NCI-H2171 (cell line): Measurements from ENCODE around the gene RGS17.
"Not testable (repeated sequence)": the region's sequence is repeated elsewhere in the genome, so short reads cannot be mapped to it uniquely, and the experiment has no call there.

Source experiments
- DNase-seq: peaks from one replicate; lab custom pipeline; 2025; lab: John Stamatoyannopoulos, UW

The RGS17 gene

DNA sequence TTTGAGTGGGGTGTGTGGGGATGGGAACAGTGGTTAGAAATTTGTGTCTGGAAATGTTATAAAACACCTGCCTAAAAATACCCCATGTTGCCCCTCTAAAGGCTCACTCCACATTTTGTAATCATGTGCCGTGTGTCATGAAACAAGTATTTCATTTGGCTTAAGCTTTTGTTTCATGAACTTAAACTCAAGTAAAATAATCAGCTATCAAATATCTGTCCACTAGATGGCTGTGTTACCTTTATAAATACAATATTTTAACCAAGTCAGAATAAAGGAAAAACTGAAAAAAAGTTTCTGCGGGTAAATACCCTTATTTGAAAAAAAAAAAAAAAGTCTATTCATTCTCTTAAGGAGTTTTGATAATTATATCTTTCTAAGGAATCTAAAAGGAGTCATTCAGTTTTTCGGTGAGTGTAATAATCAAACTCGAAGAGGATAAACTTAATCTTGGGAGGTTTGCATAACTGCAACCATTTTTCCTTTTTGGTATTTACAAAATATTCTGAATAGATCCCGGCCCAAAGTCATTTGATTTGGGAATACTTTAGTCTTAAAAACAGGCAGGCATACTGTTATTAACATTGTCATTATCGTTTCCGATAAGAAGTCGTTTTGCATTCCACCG is 98.7 kb downstream of the RGS17 start:
- no peak for DNase-seq

DNA sequence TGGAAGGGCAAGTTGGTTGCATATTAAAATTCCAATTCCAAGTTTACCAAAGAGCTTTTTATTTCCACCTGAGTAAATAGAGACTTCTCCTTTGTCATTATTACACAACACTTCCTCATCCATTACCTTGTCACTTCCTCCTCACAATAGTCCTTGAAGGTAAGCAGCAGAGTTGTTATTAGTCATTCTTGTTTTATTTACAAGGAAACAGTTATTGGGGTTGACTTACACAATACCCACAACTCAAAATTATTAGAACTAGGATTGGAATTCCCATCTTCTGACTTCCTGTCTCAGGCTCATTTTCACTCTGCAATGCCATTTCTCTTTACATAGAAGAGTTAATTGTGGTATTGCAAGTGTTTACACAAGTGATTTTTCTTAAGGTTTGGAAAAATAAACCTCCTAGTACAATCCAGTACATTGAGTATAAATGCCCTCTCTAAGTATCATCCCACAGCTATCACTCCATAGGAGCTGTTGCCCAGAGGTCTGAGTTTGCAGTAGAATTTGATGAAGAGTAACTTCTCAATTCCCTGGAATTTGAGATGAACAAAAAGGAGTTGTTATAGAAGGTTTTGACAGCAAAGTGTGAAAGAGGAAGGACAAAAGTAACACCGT is 99.6 kb downstream of the RGS17 start:
- DNase-seq = no peak

DNA sequence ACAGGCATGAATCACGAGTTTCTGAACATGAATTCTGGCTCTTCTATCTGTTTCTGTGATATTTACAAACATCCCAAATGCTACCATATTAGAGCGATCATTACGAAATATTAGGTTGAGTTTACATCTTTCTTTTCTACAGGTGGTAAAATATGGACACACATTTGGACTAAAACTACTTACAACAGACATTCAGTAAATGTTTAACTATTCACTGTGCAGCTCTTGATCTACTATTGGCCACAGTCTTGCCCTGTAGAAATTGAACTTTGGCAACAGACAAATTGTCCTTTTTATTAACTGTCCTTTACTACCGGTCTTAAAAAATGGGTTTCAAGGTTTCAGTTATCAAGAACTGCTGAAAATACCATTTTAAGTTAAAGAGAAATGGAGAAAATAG is 102.1 kb downstream of the RGS17 start:
- no peak for DNase-seq

DNA sequence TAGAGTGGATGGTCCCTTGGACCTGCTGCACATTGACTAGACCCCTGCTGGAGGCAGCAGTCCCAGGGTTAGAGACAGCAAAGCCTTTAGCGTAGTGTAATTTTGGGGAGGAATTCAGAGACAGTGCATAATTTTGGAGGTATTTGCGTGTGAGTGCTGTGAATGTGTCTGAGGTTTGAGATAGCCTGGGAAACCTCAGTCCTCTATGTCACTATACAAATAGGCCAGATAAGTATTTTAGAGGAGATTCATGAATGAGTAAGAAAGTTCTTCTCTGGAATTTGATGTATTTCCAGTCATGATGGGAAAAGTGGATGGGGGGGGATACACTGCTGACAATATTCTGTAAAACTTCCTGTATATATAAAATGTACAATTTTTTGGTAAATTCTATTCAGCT is 102.8 kb downstream of the RGS17 start:
- no peak for DNase-seq

DNA sequence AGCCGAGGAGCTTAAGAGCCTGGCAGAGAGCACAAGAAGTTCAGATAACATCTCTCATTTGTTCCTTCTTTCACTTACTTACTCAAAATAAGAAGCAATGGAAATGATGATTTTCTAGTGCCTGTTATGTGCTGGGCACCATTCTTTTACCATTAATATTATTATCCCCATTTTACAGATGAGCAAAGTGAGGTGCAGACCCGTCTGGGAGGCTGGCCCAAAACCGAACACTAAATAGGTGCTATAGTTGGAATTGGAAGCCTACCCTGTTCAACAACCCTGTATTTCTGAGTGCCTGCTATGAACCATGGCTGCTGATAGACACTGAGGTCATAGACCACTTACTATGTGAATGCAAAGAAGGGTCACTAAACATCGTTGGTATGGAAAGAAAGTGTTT is 103.6 kb downstream of the RGS17 start:
- DNase-seq = no peak

DNA sequence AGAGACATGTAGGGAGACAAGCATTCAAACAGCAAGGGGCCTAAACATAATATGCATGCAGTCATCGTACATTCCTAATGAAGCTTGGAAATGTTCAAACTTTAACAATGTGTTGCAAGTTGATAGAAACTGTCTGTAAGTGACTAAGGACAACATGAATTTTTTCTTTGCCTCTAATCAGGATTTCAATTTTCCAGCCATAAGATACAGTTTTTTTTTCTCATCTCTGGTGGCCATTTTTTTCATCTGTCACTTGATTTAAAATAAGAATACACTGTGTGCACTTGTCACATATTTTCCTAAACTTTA is 106.4 kb downstream of the RGS17 start:
- DNase-seq = no peak

DNA sequence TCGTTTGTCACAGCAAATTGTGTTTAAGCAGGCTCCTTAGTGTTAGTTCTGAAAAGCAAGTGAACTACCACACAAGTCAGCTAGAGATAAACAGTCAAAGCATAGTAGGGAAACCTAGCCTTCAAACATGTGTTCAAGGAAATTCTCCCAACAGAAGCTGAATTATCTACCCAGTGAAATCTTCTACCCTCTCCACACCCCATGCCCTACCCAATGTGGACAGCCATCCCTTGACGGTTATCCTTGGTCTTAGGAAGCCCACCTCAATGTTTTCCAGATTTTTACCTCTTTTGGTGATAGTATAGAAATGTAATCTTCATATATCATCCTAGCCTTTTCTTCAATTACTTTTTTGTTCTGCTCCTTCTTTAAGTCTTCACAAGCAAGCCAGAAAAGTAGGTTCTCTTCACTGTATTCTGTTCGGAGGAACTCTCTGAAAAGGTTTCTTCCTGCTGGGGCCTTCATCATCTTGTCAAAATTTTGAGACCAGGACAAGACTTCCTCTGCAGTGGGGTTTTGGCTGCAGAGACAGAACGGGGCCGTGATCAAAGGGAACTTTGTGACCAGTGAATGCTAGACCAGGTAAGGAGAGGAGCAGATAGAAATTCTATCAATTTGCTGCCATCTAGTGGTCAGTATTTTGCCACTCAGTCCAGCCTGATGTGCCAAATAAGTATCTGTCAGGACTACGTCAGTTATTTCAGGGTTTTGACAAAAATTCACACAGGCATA is 106.9 kb downstream of the RGS17 start:
- peak; percentile 29 for DNase-seq

DNA sequence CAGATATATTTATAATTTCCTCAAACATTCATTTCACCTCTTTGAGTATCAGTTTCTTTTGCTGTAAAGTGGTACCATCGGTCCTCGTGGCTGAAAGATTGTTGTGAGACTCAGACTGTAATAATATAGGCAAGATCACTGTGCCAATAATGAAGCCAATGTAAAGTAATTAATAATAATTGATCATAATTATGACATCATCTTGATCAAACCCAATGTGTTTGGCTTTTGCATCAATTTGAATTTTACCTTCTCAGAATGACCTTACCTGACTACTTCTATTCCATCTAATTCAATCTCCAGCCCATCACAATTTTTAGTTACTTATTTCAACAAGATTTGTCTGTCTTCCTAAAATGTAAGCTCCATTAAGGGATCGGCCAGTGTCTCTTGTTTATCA is 112.7 kb downstream of the RGS17 start:
- DNase-seq = no peak

DNA sequence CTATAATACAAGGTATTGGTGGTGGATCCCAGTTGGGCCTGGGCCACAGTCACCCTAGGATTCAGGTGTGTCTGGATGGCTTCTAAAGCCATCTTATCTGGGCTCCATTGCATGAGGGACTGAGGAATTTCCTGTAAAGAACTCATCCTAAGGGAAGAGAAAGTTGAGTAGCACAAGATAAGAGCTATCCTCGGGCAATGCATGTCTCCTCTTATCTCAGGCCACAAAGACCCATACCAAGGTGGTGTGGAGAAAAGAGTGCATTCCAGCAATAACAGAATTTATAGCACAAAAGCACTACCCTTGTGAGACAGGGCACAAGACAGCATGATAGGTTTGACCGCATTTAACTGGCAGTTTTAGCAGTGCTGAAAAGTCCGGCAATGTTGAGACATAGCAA is 114.2 kb downstream of the RGS17 start:
- DNase-seq = no peak

DNA sequence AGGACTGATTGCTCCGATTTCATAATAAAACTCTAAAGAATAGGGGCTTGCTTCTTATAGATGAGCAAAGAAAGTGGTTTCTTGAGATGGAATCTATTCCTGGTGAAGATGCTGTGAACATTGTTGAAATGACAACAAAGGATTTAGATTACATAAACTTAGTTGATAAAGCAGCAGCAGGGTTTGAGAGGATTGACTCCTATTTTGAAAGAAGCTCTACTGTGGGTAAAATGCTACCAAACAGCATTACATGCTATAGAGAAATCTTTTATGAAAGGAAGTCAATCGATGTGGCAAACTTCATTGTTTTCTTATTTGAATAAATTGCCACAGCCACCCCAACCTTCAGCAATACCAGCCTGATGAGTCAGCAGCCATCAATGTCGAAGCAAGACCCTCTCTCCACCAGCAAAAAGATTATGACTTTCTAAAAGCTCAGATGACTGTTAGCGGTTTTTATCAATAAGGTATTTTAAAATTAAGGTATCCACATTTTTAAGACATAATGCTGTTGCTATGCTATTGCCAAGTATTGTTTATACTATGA is 115.9 kb downstream of the RGS17 start:
- no peak for DNase-seq

DNA sequence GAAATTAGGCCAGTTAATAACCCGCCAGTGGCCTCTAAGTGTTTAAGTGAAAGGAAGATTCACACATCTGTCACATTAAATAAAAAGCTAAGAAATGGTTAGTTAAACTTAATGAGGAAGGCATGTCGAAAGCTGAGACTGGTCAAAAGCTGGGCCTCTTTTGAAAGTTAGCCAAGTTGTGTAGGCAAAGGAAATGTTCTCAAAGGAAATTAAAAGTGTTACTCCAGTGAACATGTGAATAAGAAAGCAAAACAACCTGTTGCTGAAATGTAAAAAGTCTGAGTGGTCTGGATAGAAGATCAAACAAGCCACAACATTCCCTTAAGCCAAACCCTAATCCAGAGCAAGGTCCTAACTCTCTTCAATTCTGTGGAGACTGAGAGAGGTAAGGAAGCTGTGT is 117.6 kb downstream of the RGS17 start:
- DNase-seq = no peak

DNA sequence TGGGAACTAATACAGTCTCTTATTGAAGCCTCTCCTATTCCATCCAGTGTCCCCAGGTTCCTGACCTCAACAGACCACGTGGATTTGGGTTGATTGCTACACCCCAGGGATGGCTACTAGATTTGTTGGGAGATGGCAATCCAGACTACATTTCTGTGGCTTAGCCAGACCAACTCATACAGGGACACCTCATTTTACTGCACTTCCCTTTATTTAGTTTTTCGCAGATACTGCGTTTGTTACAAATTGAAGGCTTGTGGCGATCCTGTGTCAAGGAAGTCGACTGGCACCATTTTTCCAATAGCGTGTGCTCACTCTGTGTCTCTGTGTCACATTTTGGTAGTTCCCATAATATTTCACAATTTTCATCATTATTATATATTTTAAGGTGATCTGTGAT is 118.2 kb downstream of the RGS17 start:
- no peak for DNase-seq

DNA sequence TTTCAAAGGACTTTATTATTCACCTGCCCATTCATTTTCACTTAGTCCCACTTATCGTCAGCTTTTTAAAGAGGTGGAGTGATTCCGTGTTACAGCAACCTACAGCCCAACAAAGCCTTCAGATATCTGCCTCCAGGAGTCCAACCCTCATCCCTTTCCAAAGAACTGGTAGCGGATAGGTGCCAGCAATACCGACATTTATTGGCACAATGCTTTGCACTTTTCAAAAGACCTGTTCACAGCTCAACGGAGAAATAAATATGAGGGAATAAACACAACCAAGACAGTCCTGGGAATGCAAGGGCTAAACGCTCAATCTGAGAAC is 127.8 kb downstream of the RGS17 start:
- DNase-seq = no peak

DNA sequence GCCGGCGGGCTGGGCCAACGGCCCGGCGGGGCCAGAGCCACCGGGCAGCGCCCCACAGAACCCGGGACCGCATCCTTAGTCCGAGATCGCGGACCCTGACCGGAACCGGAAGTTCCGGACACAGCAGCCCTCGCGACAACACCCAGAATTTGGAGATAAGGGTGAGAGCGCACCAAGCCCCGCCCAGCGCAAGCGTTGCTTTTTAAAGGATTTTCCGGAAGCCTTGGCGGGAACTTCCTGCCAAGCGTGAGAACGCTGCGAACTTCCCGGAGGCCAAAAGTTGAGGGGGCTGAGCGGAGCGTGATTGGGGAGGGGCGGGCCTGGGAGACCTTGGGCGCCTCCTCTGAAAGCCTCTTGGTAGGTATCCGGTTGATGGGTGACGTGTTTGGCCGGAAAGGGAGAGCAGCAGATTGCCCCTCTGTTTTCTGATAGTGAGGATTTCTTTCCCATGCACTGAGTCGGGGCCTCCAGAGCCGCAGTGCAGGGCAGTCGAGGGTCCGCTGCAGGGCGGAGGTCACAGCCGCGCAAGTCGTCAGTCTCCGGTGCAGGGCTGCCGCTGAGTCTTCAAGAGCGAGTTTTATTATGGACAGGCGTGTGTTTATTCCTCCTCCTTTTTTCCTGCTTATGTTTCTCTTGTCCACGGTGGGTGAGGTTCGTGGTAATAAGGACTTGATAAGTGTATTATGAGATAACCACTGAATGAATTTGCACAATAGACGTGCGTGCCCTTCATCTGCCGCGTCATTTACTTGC is 128.3 kb downstream of the RGS17 start, which contains the start of gene MTRF1L:
Gene MTRF1L (minus strand): TSS at position 97 of the 753 bp plus-strand sequence. CDS start 24 bp downstream, at position 73.
- DNase-seq = peak; percentile 95

DNA sequence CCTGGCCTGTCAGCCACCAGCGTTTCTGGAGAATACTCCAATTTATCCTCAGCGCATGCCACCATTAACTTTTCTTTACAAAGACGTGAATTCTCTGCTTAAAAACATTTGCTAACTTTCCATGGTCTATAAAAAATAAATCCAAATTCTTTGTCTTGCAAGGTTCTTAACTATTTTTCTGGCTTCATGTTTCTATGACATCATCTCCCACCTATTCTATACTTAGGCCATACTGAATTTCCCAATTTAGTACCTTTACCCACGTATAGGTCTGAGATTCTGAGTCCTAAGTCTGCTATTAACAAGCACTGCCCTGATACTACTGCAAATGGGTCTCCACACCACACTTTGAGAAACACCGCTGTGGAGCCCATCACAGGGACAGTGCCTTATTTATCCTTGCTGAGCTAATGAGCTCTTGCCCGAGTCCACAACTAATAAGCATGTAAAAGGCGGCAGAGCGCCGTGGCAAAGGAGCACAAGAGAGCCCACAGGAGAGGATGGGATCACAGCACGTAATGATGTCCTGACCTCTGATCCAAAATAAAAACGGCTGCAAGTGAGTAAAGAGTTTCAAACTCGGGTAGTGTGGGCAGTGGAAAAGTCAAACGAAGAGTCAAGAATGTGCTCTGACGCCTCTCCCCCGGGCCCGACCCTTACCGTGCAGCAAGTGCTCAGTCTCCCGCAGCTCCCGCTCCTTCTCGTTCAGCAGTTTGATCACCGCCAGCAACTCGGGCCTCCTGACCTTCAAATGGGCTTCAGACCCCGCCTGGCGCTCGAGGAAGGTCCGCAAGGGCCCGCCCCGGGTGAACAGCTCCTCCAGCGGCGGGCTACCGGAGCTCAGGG is 129.1 kb downstream of the RGS17 start:
- no peak for DNase-seq

DNA sequence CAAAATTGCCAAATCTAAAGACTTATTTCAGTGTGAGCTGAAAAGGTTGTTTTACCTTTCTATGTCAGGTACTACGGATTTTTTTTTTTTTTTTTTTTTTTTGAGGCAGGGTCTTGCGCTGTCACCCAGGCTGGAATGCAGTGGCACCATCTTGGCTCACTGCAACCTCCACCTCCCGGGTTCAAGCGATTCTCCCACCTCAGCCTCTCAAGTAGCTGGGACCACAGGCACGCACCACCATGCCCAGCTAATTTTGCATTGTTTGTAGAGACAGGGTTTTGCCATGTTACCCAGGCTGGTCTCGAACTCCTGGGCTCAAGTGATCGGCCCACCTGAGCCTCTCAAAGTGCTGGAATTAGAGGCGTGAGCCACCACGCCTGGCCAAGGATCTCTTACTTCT is 130.3 kb downstream of the RGS17 start:
- DNase-seq = not testable (repeated sequence)

DNA sequence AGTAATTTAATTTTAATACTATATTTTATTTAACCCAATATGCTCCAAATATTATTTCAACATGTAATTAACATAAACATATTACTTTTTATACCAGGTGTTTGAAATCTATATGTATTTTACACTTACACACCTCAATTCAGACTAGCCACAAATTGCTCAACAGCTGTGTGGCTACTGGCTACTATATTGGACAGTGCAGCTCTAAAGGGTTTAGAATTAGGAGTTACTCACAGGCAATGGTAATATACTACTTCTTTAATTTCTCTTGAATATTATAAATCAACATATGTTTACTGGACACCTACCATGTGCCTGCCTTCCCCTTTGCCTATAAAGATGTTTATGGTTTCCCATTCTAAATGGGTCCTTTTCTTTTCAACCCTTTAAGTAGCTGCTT is 130.8 kb downstream of the RGS17 start:
- DNase-seq = no peak

DNA sequence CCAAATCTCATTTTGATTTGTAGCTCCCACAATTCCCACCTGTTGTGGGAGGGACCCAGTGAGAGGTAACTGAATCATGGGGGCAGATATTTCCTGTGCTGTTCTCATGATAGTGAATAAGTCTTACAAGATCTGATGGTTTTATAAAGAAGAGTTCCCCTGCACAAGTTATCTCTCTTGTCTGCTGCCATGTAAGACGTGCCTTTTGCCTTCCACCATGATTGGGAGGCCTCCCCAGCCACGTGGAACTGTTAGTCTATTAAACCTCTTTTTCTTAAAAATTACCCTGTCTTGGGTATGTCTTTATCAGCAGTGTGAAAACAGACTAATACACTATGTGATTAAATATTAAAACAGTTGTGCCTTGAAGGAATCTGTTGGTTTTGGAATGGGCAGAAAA is 131.5 kb downstream of the RGS17 start:
- not testable (repeated sequence) for DNase-seq

DNA sequence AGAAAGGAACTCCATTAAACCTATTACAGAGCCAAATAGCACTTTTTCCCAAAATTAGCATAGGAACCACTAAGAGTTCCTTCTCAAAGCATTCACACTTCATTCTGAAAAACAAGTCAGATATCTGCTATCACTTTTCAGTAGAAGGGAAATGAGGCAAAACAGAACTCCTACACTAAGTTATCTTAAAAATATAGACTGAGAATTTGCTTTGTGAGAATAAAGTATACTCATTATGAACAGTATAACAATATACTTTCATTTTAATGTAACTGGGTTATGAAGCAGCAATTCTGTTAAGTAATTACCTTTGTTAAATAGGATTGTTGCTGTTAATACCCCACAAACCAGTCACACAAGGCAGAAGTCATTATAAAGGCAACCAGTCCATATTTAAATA is 137.2 kb downstream of the RGS17 start:
- DNase-seq = no peak

DNA sequence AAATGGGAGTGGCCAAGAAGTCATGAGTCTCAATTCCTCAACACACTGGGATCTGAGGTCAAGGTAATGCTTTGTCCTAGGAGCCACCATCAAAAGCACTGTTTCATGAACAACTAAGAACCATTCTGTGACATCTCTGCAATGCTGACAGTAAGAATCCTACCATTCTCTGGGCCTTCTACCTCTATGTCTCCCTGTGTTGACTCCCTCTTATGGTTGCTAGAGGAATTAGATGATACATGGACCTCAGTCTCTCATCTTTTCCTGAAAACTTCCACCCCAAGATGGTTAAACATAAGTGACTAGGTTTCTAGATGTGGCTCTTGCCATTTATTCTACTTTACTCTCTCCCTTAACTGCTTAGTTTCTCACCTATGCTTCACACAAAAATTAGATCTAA is 137.7 kb downstream of the RGS17 start:
- no peak for DNase-seq

DNA sequence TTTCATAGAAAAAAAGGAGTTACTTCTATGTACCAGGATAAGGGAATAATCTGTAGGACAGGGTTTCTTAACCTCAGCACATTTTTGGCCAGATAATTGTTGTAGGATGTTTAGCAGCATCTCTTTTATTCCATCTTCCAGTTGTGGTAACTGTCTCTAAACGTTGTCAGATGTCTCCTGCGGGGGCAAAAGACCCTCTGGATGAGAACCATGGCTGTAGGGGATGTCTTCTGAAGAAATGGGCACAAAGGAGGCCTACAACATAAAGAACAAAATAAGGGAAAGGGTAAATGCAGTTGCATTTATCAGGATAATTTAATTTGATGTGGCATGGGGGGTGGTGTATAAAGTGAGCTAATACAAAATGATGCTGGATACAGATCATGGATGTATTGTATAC is 144.1 kb downstream of the RGS17 start:
- DNase-seq = no peak

DNA sequence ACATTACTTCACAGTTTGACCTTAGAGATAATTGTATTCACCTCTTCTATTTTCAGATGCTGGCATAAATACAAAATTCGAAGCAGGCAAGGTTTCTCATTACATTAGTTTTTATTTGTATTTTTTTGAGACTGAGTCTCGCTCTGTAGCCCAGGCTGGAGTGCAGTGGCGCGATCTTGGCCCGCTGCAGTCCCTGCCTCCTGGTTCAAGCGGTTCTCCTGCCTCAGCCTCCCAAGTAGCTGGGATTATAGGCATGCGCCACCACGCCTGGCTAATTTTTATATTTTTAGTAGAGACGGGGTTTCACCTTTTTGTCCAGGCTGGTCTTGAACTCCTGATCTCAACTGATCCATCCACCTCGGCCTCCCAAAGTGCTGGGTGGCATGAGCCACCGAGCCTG is 145.8 kb downstream of the RGS17 start:
- not testable (repeated sequence) for DNase-seq
